ENCODE data around the gene MYH11. TPM values are rescaled to one million over a fixed set of nuclear protein-coding genes. Genes with fewer than 3 reads are reported as not detected.
A peak's percentile ranks its signal among the peaks of the same experiment; 100 is the strongest.

MYH11 gene
- total RNA-seq: 1.1 TPM
- polyA plus RNA-seq: 26.6 TPM
- long read RNA-seq, donor 1: 0 reads
- long read RNA-seq, donor 2: 0 reads
- long read RNA-seq, donor 3: 0 reads
- long read RNA-seq, donor 4: 0 reads
- long read RNA-seq, donor 5: 0 reads
- long read RNA-seq, donor 6, partial matches to known transcripts: 5 of 5 reads
- long read RNA-seq, donor 6, other reads (novel, unspliced or antisense): 0 of 5 reads
- long read RNA-seq, donor 7: 0 reads
- long read RNA-seq, donor 8: 0 reads
- long read RNA-seq, donor 9: 0 reads
- long read RNA-seq, donor 10: 0 reads

GRCh38 chr16:15856901-15857698, at the start of gene MYH11:
Gene MYH11, minus strand, starts transcription at chr16:15857028. Its CDS starts 18,776 bp downstream, at chr16:15838252.
- WGBS: 1% methylated on average over 49 of the region's 49 CpGs
- no peak for DNase-seq (ENCODE audit: low read depth in 6 of 9, low spot score in 9 of 9)
- Histone ChIP-seq H3K4me1 (ENCODE audit: control insufficient read depth in 2 of 2, insufficient read depth in 2 of 2, low read length in 2 of 2) (peaks cover 2 to 4% of the 10 kb centered on the region in 2 donors), H3K27me3 (ENCODE audit: control insufficient read depth in 2 of 2, insufficient read depth in 1 of 2, low read length in 1 of 2) (peaks cover 44 to 47% of the 10 kb centered on the region in 2 donors), H3K9me3 (ENCODE audit: control insufficient read depth in 2 of 2, insufficient read depth in 1 of 2, low read length in 1 of 2) (no peaks in the 10 kb centered on the region), H3K27ac (ENCODE audit: low read depth in 1 of 2, low read length in 1 of 2) (no peak within 1 kb of the TSS), H3K36me3 (ENCODE audit: control insufficient read depth in 2 of 2, insufficient read depth in 2 of 2, low read length in 1 of 2) (no peaks in the 10 kb centered on the region), H3K4me3 (ENCODE audit: low read length in 2 of 2) (no peak within 1 kb of the TSS)

- H3K36me3 ChIP-seq (ENCODE audit: control insufficient read depth in 2 of 2, insufficient read depth in 2 of 2, low read length in 1 of 2): no peaks in the 10 kb centered on the region
- 93% methylated on average over 2 of the region's 2 CpGs for WGBS
Observed at GRCh38 chr16:15906439-15906838, 49.6 kb upstream of the MYH11 start.

GRCh38 chr16:15903960-15904359, 47.1 kb upstream of the MYH11 start:
- H3K27me3 ChIP-seq (ENCODE audit: control insufficient read depth in 2 of 2, insufficient read depth in 1 of 2, low read length in 1 of 2): no peaks in the 10 kb centered on the region
- H3K36me3 ChIP-seq (ENCODE audit: control insufficient read depth in 2 of 2, insufficient read depth in 2 of 2, low read length in 1 of 2): no peaks in the 10 kb centered on the region
- H3K9me3 ChIP-seq (ENCODE audit: control insufficient read depth in 2 of 2, insufficient read depth in 1 of 2, low read length in 1 of 2): peaks cover 0 to 5% of the 10 kb centered on the region in 2 donors
- WGBS: 98% methylated on average over 5 of the region's 5 CpGs
- H3K27ac ChIP-seq (ENCODE audit: low read depth in 1 of 2, low read length in 1 of 2): no peak overlapping the region
- no peak for DNase-seq (ENCODE audit: low read depth in 6 of 9, low spot score in 9 of 9)
- H3K4me1 ChIP-seq (ENCODE audit: control insufficient read depth in 2 of 2, insufficient read depth in 2 of 2, low read length in 2 of 2): no peaks in the 10 kb centered on the region
- no peak overlapping the region for H3K4me3 ChIP-seq (ENCODE audit: low read length in 2 of 2)

More at GRCh38 chr16:15906439-15906838, 49.6 kb upstream of the MYH11 start:
- Histone ChIP-seq H3K27ac (ENCODE audit: low read depth in 1 of 2, low read length in 1 of 2) (no peak overlapping the region), H3K9me3 (ENCODE audit: control insufficient read depth in 2 of 2, insufficient read depth in 1 of 2, low read length in 1 of 2) (peaks cover 0 to 5% of the 10 kb centered on the region in 2 donors), H3K27me3 (ENCODE audit: control insufficient read depth in 2 of 2, insufficient read depth in 1 of 2, low read length in 1 of 2) (no peaks in the 10 kb centered on the region), H3K4me3 (ENCODE audit: low read length in 2 of 2) (no peak overlapping the region), H3K4me1 (ENCODE audit: control insufficient read depth in 2 of 2, insufficient read depth in 2 of 2, low read length in 2 of 2) (no peaks in the 10 kb centered on the region)
- no peak for DNase-seq (ENCODE audit: low read depth in 6 of 9, low spot score in 9 of 9)

- H3K27me3 ChIP-seq (ENCODE audit: control insufficient read depth in 2 of 2, insufficient read depth in 1 of 2, low read length in 1 of 2): no peaks in the 10 kb centered on the region
- no peaks in the 10 kb centered on the region for H3K36me3 ChIP-seq (ENCODE audit: control insufficient read depth in 2 of 2, insufficient read depth in 2 of 2, low read length in 1 of 2)
- H3K4me3 ChIP-seq (ENCODE audit: low read length in 2 of 2): no peak overlapping the region
- H3K4me1 ChIP-seq (ENCODE audit: control insufficient read depth in 2 of 2, insufficient read depth in 2 of 2, low read length in 2 of 2): peaks cover 0 to 6% of the 10 kb centered on the region in 2 donors
- DNase-seq (ENCODE audit: low read depth in 6 of 9, low spot score in 9 of 9): no peak
- no peaks in the 10 kb centered on the region for H3K9me3 ChIP-seq (ENCODE audit: control insufficient read depth in 2 of 2, insufficient read depth in 1 of 2, low read length in 1 of 2)
- no peak overlapping the region for H3K27ac ChIP-seq (ENCODE audit: low read depth in 1 of 2, low read length in 1 of 2)
- 94% methylated on average over 6 of the region's 6 CpGs for WGBS
Observed at GRCh38 chr16:15900901-15901500, 44.2 kb upstream of the MYH11 start.

- no peaks in the 10 kb centered on the region for H3K27me3 ChIP-seq (ENCODE audit: control insufficient read depth in 2 of 2, insufficient read depth in 1 of 2, low read length in 1 of 2)
- 97% methylated on average over 3 of the region's 3 CpGs for WGBS
- no peak overlapping the region for H3K4me3 ChIP-seq (ENCODE audit: low read length in 2 of 2)
- no peak for DNase-seq (ENCODE audit: low read depth in 6 of 9, low spot score in 9 of 9)
- H3K36me3 ChIP-seq (ENCODE audit: control insufficient read depth in 2 of 2, insufficient read depth in 2 of 2, low read length in 1 of 2): no peaks in the 10 kb centered on the region
- peaks cover 0 to 6% of the 10 kb centered on the region in 2 donors for H3K4me1 ChIP-seq (ENCODE audit: control insufficient read depth in 2 of 2, insufficient read depth in 2 of 2, low read length in 2 of 2)
- no peaks in the 10 kb centered on the region for H3K9me3 ChIP-seq (ENCODE audit: control insufficient read depth in 2 of 2, insufficient read depth in 1 of 2, low read length in 1 of 2)
- H3K27ac ChIP-seq (ENCODE audit: low read depth in 1 of 2, low read length in 1 of 2): no peak overlapping the region
Observed at GRCh38 chr16:15900357-15900756, 43.5 kb upstream of the MYH11 start.

- Histone ChIP-seq H3K4me3 (ENCODE audit: low read length in 2 of 2) (no peak overlapping the region), H3K9me3 (ENCODE audit: control insufficient read depth in 2 of 2, insufficient read depth in 1 of 2, low read length in 1 of 2) (no peaks in the 10 kb centered on the region), H3K27me3 (ENCODE audit: control insufficient read depth in 2 of 2, insufficient read depth in 1 of 2, low read length in 1 of 2) (no peaks in the 10 kb centered on the region), H3K4me1 (ENCODE audit: control insufficient read depth in 2 of 2, insufficient read depth in 2 of 2, low read length in 2 of 2) (peaks cover 0 to 6% of the 10 kb centered on the region in 2 donors), H3K27ac (ENCODE audit: low read depth in 1 of 2, low read length in 1 of 2) (no peak overlapping the region), H3K36me3 (ENCODE audit: control insufficient read depth in 2 of 2, insufficient read depth in 2 of 2, low read length in 1 of 2) (no peaks in the 10 kb centered on the region)
- DNase-seq (ENCODE audit: low read depth in 6 of 9, low spot score in 9 of 9): no peak
- WGBS: 77% methylated on average over 9 of the region's 9 CpGs
Observed at GRCh38 chr16:15899538-15900100, 42.8 kb upstream of the MYH11 start.

GRCh38 chr16:15898654-15899053, 41.8 kb upstream of the MYH11 start:
- 97% methylated on average over 6 of the region's 6 CpGs for WGBS
- Histone ChIP-seq H3K4me3 (ENCODE audit: low read length in 2 of 2) (no peak overlapping the region), H3K36me3 (ENCODE audit: control insufficient read depth in 2 of 2, insufficient read depth in 2 of 2, low read length in 1 of 2) (no peaks in the 10 kb centered on the region), H3K27ac (ENCODE audit: low read depth in 1 of 2, low read length in 1 of 2) (no peak overlapping the region), H3K27me3 (ENCODE audit: control insufficient read depth in 2 of 2, insufficient read depth in 1 of 2, low read length in 1 of 2) (no peaks in the 10 kb centered on the region), H3K4me1 (ENCODE audit: control insufficient read depth in 2 of 2, insufficient read depth in 2 of 2, low read length in 2 of 2) (peaks cover 0 to 6% of the 10 kb centered on the region in 2 donors), H3K9me3 (ENCODE audit: control insufficient read depth in 2 of 2, insufficient read depth in 1 of 2, low read length in 1 of 2) (no peaks in the 10 kb centered on the region)
- no peak for DNase-seq (ENCODE audit: low read depth in 6 of 9, low spot score in 9 of 9)

- DNase-seq (ENCODE audit: low read depth in 6 of 9, low spot score in 9 of 9): peak in 1 of 9 donors; percentile 16
- H3K27ac ChIP-seq (ENCODE audit: low read depth in 1 of 2, low read length in 1 of 2): no peak overlapping the region
- peaks cover 0 to 6% of the 10 kb centered on the region in 2 donors for H3K4me1 ChIP-seq (ENCODE audit: control insufficient read depth in 2 of 2, insufficient read depth in 2 of 2, low read length in 2 of 2)
- H3K36me3 ChIP-seq (ENCODE audit: control insufficient read depth in 2 of 2, insufficient read depth in 2 of 2, low read length in 1 of 2): no peaks in the 10 kb centered on the region
- no peaks in the 10 kb centered on the region for H3K27me3 ChIP-seq (ENCODE audit: control insufficient read depth in 2 of 2, insufficient read depth in 1 of 2, low read length in 1 of 2)
- H3K4me3 ChIP-seq (ENCODE audit: low read length in 2 of 2): no peak overlapping the region
- H3K9me3 ChIP-seq (ENCODE audit: control insufficient read depth in 2 of 2, insufficient read depth in 1 of 2, low read length in 1 of 2): no peaks in the 10 kb centered on the region
- 46% methylated on average over 5 of the region's 5 CpGs for WGBS
Observed at GRCh38 chr16:15897834-15898254, 41.0 kb upstream of the MYH11 start.

All from thymus (tissue), 14 donors.